ENCODE results near the gene GPSM3. TPM values are rescaled to one million over a fixed set of nuclear protein-coding genes. Genes with fewer than 3 reads are reported as not detected.
A peak's percentile ranks its signal among the peaks of the same experiment; 100 is the strongest.

Gene GPSM3
- total RNA-seq, 2 donors from 2014 or later: 12.9 to 25.0 TPM

DNA sequence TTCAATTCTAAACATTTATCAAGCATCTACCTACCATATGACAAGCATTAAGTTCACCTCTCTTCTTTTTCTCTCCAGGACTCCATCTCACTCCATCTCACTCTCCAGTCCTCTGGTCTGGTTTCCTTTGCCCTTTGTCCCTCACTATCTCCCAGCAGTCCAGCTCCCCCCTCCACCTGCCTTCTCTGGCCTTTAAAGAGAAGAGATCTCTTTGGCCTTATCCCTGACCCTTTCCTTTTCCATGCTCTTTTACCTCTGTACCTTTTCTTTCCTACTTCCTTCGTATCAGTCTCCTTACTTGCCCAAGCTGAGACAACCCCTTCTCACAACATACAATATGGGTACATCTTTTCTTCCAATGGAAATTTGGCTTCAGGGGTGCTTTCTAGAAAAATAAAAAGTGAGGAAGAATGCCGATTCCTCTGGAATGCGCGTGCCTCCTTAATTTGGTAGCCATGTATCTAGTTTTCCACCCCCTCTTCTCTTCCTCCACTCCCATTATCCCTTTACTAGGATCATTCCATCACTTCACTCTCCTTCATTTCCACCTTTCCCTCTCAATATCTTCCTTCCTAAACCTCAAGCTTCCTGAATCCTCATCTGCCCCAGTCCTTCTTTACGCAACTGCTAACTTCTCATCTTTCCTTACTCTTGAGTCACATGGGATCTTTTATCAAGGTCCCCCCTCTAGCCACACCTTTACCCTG, 15.8 kb downstream of the GPSM3 start:
- Histone ChIP-seq H3K27ac (ENCODE audit: low read depth, low read length) (peak overlapping the region; percentile 98), H3K36me3 (ENCODE audit: control insufficient read depth, insufficient read depth, low read length) (peaks cover 22% of the 10 kb centered on the region), H3K9ac (ENCODE audit: extremely low read depth, low read length, poor library complexity, severe bottlenecking) (peak overlapping the region; percentile 84), H3K4me1 (ENCODE audit: control insufficient read depth, insufficient read depth, low read length) (no peaks in the 10 kb centered on the region), H3K4me3 (ENCODE audit: low read length) (peak overlapping the region; percentile 97), H3K27me3 (ENCODE audit: control insufficient read depth, insufficient read depth, low read length, poor library complexity, severe bottlenecking) (no peaks in the 10 kb centered on the region), H3K9me3 (ENCODE audit: control insufficient read depth, low read length) (no peaks in the 10 kb centered on the region)
- Mint-ChIP-seq H3K36me3 (ENCODE audit: low read depth) (peaks cover 25% of the 10 kb centered on the region), H3K4me1 (peaks cover 44% of the 10 kb centered on the region), H3K9me3 (no peaks in the 10 kb centered on the region), H3K27ac (peak overlapping the region; percentile 98), H3K27me3 (ENCODE audit: insufficient read depth) (no peaks in the 10 kb centered on the region), H3K4me3 (peak overlapping the region; percentile 78)
- no peak for TF ChIP-seq CTCF (conservative IDR thresholded peaks at IDR 0.05)
- DNase-seq: no peak
- 12 to 15% methylated on average over 5 of the region's 5 CpGs for WGBS, 2 experiments (ENCODE audit: insufficient coverage in 1 of 2, insufficient read length in 1 of 2)

- H3K36me3 Mint-ChIP-seq (ENCODE audit: low read depth): peaks cover 25% of the 10 kb centered on the region
- peaks cover 22% of the 10 kb centered on the region for H3K36me3 ChIP-seq (ENCODE audit: control insufficient read depth, insufficient read depth, low read length)
- H3K4me1 Mint-ChIP-seq: peaks cover 44% of the 10 kb centered on the region
- H3K9me3 ChIP-seq (ENCODE audit: control insufficient read depth, low read length): no peaks in the 10 kb centered on the region
- H3K27me3 ChIP-seq (ENCODE audit: control insufficient read depth, insufficient read depth, low read length, poor library complexity, severe bottlenecking): no peaks in the 10 kb centered on the region
- peak within 1 kb of the TSS; percentile 78 for H3K4me3 Mint-ChIP-seq
- DNase-seq: peak; percentile 99
- H3K9ac ChIP-seq (ENCODE audit: extremely low read depth, low read length, poor library complexity, severe bottlenecking): peak within 1 kb of the TSS; percentile 84
- H3K4me3 ChIP-seq (ENCODE audit: low read length): peak within 1 kb of the TSS; percentile 97
- 1 to 2% methylated on average over 10 to 23 of the region's 27 CpGs for WGBS, 2 experiments (ENCODE audit: insufficient coverage in 1 of 2, insufficient read length in 1 of 2)
- peak within 1 kb of the TSS; percentile 98 for H3K27ac Mint-ChIP-seq
- no peaks in the 10 kb centered on the region for H3K27me3 Mint-ChIP-seq (ENCODE audit: insufficient read depth)
- TF ChIP-seq CTCF (conservative IDR thresholded peaks at IDR 0.05): no peak
- no peaks in the 10 kb centered on the region for H3K4me1 ChIP-seq (ENCODE audit: control insufficient read depth, insufficient read depth, low read length)
- no peaks in the 10 kb centered on the region for H3K9me3 Mint-ChIP-seq
- H3K27ac ChIP-seq (ENCODE audit: low read depth, low read length): peak within 1 kb of the TSS; percentile 98
Measured at GRCh38 chr6:32175711-32176475, 16.6 kb downstream of the GPSM3 start, which contains the start of gene AGPAT1. Gene AGPAT1, minus strand, starts transcription at chr6:32176084. Its CDS starts 4,588 bp downstream, at chr6:32171496.

- Mint-ChIP-seq H3K4me1 (peaks cover 46% of the 10 kb centered on the region), H3K9me3 (no peaks in the 10 kb centered on the region), H3K36me3 (ENCODE audit: low read depth) (peaks cover 25% of the 10 kb centered on the region), H3K4me3 (peak overlapping the region; percentile 78), H3K27me3 (ENCODE audit: insufficient read depth) (no peaks in the 10 kb centered on the region), H3K27ac (peak overlapping the region; percentile 82)
- WGBS, 2 experiments (ENCODE audit: insufficient coverage in 1 of 2, insufficient read length in 1 of 2): 8 to 10% methylated on average over 2 of the region's 2 CpGs
- no peak for TF ChIP-seq CTCF (conservative IDR thresholded peaks at IDR 0.05)
- Histone ChIP-seq H3K9ac (ENCODE audit: extremely low read depth, low read length, poor library complexity, severe bottlenecking) (peak overlapping the region; percentile 69), H3K9me3 (ENCODE audit: control insufficient read depth, low read length) (no peaks in the 10 kb centered on the region), H3K27ac (ENCODE audit: low read depth, low read length) (no peak overlapping the region), H3K27me3 (ENCODE audit: control insufficient read depth, insufficient read depth, low read length, poor library complexity, severe bottlenecking) (no peaks in the 10 kb centered on the region), H3K36me3 (ENCODE audit: control insufficient read depth, insufficient read depth, low read length) (peaks cover 24% of the 10 kb centered on the region), H3K4me3 (ENCODE audit: low read length) (peak overlapping the region; percentile 97), H3K4me1 (ENCODE audit: control insufficient read depth, insufficient read depth, low read length) (no peaks in the 10 kb centered on the region)
- DNase-seq: no peak
Measured at GRCh38 chr6:32175322-32175710, 17.1 kb downstream of the GPSM3 start.
